Stimulated activated CD4-positive, alpha-beta T cell treated with anti-CD3 and anti-CD28 coated beads, TNF-alpha, amount 100 ng/mL, for 48 hours (primary cell): Measurements from ENCODE around the gene CNPPD1.

ENCODE experiments used
- DNase-seq, 3 donors: peaks; one replicate each; pipeline ENCODE4 v3.0.0-alpha.2; 2020; ENCODE audit warnings: low read depth in 3 of 3

Gene CNPPD1

DNA sequence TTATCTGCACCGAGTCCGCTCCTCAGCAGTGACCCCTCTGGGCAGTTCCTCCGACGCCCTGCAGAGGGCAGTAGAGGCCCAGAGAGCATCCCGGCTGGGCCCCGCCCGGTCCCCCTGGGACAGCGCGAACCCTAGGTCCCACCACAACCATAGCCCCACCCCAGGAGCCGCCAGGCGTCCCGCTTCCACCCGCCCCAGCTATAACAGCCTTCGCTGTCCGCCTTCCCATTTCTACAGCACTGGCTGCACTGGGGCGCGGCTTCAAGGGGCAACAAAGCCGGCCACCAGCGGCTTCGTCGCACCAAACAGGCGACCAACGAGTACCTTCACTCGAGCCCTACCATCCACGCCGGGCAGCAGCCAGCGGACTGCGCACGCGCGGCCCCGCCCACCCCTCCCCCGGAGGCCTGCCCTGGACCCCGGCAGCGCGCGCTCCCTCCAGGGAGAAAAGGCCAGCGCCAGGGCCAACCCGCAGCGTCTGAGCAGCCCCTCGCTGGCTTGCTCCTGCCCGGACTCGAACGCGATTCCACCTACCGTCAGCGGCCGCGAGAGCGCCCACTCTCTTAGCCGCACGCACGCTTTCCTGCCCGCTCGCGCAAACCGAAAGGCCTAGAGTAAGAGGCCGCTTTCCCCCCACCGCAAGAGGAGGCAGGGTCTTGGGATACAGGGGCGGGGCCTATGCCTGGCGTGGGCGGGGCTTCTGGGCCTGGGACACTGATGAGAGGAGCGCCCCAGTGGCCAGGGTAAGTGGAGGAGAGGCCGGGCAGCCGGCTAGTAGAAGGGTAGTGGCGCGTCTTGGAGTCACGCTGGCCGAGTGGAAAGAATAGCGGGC is 16.3 kb downstream of the CNPPD1 start, which contains the start of gene NHEJ1:
Gene NHEJ1, minus strand, starts transcription at position 630 of the 832 bp plus-strand sequence. CDS start 2,453 bp downstream, outside the sequence.
- DNase-seq, result peak; percentile 90 to 92 (median 92)

DNA sequence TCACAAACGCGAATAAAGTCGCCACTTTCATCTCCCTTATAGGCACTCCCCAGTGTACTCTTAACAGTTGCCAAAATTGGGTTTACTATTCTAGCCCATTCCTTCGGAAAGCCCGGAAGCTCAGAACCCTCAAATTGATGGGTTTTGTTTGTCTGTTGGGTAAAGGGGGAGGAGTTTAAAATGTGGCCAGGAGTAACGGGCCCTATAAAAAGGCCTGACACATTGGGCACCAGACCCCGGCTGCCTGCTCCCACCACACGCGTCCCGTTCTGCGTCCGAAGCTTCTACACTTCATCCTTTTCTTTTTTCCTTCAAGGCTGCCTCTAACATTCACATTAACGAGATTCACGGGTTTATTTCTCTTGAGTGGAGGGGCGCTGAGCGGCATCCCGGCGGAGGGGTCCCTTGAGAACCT is 16.9 kb downstream of the CNPPD1 start:
- DNase-seq, result no peak

DNA sequence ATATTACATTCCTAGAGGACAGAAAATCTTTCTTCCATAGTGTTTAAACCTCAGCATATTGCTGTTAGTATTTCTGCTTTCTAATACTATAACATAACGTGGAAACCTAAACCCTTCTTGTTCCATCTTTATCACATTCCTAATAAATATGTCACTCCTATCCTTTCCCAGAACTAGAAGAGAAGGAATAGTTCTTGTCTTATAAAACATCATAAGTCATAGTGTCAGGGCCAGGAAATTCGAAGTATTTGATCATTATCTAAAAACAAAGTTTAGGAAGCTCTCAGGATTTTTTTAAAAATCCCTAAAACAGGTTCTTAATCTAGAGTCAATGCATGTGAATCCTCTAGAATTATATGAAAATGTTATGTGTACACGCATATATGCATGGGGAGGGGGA is 18.1 kb downstream of the CNPPD1 start:
- no peak for DNase-seq

DNA sequence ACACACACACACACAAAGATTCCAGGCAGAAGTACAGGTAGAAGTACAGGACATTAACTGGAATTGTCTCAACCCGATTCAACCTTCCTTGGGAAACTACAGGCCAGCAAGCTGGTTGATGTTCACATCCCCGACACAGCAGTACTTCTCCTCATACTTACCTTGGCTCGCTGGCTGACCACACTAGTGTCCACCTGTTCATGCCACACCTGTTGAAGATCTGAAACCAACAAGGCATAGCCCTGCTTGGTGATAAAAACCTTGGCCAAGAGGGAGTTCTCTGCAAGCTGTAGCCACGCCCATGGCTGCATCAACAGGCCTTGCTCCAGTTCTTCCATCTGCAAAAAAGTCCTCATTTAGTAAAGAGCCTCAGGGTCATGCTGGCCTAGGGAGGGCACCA is 18.7 kb downstream of the CNPPD1 start:
- DNase-seq, result no peak

DNA sequence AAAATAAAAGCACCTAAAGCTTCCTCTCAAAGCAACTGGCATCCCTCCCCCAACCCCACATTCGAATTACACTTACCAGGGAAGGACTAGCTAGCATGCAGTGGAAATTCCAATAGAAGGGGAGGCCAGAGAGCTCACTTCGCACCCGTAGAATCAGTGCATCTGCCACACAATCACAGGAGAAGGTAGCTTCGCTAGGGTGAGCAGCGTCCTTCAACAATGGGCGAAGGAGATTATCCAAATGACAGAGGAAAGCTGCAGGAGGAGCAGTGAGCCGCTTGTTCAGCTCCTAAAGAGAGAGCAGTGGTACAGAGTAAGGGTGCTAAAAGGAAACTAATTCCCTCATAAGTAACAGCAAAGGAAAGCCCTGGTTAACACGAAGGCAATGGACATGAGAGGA is 19.3 kb downstream of the CNPPD1 start:
- no peak for DNase-seq

DNA sequence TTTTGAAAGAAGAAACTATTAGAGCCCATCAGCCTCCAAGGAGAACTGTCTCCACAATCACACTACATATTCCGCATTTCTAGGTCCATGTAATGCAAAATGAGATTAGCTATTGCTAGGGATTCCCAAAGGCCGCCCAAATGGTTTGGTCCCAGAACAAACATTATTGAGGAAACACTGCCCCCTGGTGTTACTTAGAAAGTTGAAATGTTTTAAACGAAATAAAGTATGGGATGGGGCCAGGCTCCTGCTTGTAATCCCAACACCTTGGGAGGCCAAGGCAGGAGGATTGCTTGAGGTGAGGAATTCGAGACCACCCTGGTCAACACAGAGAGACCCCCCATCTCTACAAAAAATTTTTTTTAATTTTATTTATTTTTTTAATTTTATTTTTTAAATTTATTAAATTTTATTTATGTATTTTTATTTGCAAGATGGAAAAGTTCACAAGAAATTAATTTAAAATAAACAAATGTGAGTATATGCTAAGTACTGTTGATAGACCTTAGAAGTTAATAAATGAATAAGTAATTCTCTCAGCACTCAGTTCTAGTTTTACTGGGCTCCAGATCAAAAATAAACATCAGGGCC is 21.6 kb downstream of the CNPPD1 start:
- peak in 1 of 3 donors; percentile 36 for DNase-seq

DNA sequence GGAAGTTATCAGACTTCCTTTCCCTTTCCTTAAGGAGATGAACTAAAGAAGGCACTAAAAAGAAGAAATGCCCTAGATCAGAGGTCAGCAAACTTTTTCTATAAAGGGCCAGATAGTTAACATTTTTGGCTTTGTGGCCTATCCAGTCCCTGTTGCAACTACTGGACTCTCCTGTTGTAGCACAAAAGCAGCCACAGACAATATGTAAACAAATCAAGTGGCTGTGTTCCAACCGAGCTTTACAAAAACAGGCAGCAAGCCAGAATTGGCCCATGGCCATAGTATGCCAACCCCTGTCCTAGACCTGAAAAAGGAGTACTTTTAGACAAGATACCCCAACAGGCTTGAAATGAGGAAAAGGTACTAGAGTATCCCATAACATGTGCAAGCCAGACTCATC is 27.1 kb downstream of the CNPPD1 start:
- no peak for DNase-seq

DNA sequence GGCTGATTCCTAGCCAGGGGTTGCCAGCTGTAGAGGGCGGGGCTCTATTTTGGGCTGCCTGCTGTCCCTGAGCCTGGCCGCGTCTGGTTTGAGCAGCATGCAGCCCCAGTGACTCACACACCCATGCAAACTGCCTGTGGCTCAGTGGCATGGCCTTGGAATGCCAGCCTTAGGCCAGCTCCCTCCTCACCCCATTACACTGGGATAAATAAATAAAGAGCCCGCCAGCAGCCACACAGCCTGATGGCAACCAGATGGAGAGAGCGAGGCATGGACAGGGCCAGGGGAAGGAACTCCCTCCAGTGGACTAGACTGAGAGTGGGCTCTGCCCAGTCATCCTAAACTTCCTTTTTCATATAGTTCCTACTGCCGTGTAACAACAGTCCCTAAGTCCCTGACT is 34.4 kb downstream of the CNPPD1 start:
- DNase-seq, result no peak

DNA sequence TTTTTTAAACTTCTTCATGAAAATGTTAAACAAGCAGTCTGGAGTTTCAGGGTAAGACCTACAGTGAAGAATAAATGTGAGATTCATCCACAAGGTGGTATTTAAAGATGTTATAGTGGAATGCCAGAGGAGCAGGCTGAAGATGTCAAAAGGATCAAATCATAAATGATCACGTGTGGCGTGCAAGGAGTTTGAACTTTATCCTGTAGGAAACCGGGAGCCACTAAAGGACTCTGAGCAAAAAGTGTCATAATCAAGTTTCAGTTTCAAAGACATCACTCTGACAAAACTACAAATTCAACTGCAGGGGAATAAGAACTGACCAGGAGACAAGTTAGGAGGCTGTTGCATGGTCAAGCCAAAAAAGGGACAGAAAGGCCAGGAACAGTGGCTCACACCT is 36.0 kb downstream of the CNPPD1 start:
- DNase-seq, result no peak

DNA sequence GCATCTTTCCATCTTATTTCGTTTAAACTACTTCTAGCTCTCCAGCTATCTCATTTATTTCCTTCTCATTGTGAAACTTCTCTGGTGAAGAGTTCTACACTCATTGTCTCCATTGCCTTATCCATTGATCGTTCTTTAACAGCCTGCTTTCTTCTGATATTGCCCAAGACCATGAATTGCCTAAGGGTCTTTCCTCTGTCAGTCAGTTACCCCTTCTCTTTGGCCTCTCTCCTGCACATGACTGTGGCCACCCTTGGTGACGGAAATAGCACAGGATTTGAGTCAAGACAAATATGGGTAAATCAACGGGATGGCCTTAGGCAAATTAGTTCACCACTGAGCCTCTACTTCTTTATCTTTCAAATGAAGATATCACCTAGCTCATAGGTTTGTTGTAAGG is 42.7 kb downstream of the CNPPD1 start:
- DNase-seq, result no peak

DNA sequence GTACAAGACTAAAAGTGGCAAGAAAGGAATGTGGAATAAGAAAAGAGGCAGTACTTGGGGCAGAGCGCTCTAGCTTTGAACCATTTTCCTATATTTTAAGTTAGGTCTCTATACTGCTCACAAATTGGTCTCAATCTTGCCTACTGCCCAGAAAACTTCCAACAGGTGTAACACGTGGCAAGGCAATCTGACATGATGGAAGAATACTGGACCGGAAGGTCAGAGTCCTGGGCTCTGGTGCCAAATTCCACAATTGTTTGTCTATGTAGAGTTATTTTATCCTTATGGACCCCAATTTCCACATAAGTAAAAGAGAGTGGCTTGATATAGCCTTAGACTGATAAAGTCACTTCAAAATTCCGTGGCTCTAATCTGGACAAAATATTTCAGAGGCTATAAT is 45.0 kb downstream of the CNPPD1 start:
- no peak for DNase-seq

DNA sequence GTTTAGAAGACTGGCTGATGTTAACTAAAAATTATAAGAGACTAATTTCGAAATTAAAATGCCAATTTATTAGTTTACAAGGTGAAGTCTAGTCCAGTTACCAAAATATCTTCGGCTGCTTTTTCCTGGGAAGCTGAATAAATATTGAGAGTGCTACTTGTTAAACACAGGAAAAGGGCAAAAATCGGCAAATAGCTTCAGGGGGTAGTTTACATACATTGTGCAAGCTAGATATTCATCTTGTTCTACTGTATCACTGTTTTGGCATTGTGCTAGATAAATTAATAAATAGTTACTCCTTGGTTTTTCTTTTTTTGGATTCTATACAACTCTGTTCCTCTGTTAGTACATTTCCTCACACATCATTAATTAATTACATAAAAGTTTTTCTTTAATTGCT is 45.4 kb downstream of the CNPPD1 start:
- DNase-seq, result no peak

DNA sequence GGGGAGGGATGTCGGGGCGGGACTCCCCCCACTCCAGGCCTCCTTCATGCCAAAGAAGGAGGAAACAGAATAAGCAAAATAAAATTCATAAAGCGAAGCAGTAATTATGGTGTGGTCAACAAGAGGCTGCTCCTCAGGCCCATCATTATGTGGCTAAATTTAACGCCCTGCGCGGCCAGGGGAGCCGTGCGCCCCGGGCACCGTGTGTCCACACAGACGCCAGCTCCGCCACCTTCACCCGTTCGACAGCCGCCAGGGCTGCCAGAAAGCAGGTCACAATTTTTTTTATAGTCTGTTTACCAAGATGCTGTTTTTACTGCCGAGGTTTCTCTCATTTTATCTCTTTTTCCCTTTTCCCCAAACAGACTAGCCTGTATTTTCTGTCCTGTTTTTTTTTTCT is 47.1 kb downstream of the CNPPD1 start:
- no peak for DNase-seq

DNA sequence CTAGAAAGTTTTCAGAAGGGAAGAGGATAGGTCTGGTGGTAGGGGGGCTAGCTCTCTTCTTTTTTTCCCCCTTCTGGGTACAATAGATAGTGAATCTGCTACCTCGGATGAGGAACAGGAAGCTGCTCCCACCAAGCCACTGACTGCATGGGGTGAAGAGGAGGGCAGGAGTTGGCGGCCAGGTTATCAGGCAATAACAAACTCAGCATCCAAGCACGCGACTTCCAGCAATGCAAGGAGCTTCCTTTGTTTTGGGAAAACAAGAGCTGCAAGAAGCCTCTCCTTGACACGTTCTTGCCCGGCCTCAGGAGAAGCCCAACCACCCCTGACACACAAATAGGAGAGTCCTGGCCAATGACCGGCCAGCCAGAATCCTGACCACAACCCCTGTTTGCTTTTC is 48.3 kb downstream of the CNPPD1 start:
- DNase-seq, result no peak

DNA sequence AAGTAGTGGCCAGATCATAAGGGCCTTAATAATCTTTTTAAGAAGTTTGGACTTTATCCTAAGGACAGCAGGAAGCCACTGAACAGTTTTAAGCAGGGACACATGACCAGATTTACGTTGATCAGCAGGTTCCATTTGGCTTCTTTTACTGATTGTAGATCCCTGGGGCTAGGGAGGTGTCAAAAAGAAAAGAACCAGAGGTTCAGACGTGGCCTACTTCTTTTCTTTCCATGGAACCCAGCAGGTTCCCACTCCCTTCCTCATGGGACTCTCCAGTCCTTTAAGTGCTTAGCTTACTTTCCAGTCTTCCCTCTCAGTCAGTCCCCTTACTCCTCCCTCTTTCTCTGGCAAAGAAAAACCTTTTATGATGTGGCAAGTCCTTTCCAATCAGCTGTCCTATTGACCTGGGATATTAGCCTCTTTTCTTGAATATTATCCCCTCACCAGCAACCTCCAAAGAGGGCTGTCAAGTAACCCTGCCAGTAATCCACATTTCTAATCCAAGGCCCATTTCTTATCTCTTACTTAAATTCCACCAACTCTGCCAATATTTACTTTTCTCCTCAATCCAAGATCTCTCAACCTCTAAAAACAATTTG is 49.6 kb downstream of the CNPPD1 start:
- no peak for DNase-seq

DNA sequence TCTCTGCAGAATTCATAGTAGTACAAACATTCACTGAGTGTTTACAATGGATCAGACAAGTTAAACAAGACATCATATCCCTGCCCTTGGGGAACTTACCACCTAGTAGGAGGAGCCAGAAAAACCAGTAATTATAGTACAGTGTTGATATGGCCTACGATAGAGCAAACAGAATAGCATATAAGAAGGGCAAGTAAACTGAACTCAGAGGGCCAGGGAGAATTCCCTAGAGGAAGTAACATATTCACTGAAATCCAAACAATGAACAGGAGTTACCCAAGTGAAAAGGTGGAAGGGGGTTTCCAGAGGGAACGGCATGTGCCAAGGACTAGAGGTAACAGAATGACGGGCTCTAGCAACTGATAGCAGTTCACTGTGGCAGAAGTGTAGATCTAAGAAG is 50.2 kb downstream of the CNPPD1 start:
- no peak for DNase-seq

DNA sequence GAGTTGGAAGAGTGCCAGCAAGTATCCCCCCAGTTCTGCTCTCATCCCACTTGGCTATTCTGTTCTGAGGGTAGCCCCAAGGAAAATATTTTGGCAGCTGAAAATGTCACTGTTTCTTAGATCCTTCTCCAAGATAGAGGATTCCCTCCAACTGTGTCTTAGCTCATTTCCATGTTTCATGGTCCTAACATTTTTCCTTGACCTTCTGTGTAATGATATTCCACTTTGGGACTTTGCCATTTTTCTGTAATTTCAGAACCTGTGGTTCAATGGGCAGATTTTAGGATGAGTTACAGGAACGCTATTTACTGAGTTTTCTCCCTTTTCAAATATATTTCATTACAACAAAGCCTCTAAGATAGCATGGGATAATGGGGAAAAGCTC is 50.8 kb downstream of the CNPPD1 start:
- DNase-seq, result no peak

DNA sequence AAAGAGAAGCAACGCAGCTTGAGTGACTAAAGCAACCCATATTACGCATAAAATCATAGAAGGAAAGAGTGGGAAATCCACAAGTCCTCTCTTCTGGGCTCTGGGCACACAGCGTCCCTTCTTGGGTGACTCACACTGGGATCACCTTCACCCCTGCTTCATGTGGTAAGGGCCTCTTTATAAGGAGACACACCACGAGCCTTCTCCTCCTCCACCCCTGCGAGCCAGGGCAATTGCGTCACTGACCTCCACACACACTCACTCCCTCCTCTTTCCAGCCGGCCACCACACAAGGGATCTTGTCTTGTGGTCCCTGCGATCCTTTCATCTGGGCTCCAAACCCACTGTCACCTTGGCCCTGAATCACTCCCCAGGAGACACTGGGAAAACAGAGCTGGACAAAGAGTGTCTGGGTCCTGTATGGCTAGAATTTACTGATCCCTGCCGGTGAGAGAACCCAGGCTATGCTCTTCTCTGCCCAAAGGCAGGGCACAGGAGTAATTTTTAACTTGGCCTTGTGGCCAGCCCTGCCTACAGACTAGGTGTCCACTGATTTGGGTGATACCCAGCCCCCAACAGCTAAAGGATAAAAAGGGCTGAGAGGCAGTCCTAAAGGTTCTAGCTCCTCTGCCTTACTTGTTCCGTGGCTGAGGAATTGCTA is 51.4 kb downstream of the CNPPD1 start:
- DNase-seq, result no peak

DNA sequence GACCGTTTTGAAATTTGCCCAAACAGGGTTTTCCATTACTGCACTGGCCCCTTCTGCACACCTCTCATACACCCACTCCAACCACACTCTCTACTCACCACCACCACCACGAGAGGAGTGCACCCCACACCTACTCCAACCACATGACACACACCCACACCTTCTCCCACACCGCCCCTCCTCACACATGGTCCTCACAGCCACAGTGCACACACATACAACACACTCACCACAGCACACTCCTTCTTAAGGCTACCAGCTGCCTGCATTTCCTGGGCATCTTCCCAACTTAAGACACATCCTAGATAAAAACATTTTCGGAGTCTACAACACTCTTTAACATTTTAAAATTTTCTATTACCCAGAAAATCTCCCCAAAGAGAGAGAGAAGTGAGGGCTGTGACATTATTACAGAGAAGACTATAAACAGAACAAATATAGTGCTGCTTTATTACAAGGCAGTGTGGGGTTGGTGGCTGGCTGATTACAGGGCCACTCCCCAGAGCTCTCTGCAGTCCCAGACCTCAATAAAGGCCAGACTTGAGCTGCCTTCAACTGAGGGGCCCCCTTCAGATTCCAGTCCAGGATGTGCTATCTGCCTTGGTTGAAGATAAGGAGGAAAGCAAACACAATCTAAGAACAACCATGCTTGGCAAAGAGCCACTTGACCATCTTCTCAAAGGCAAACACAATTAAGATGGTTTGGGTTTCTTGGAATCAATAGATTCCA is 52.2 kb downstream of the CNPPD1 start:
- DNase-seq, result no peak

DNA sequence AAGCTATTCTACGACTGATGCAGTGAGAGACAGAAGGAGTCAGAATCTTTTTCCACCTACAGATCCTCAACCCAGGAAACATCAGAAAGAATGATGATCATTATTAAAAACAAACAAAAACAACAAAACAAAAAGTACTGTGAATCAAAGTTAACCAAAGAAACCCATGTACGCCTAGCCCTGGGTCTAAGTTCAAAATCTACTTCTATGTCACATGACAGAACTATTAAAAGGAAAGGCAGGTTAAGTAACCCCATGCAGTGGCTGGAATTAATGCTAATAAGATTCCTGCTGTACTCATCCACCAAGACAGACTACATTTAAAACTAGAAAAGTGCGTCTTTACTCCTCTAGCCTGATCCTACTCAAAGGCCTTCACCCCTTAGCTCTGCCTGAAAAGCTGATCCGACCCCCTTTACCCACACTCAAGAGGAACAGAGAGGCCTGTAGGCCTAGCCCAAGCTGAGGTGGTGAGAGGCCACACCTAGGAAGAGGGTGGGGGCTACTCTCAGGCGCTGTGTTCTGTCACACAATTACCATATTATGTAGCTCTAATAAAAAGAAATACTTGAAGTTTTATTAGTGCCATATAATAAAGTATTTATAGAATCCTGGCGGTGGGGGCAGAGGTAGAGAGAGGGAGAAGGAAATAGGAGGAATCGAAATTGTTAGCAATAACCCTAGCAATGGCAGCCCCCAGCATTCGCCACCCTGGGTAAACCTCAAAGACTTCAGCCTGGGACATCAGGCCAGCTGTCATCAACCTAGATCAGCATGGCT is 53.2 kb downstream of the CNPPD1 start:
- no peak for DNase-seq
